IPS-18a (cell line): Measurements from ENCODE around the gene ABCG8.

Experiments used
- H3K27ac ChIP-seq: one replicate; pipeline ENCODE4 v1.5.1; 2013; ENCODE audit warnings: low read length
- H3K27me3 ChIP-seq: one replicate; pipeline ENCODE4 v1.6.1; 2013; ENCODE audit warnings: mild to moderate bottlenecking, low read length; ENCODE audit not compliant: control insufficient read depth, insufficient read depth
- H3K36me3 ChIP-seq: one replicate; pipeline ENCODE4 v1.6.1; 2013; ENCODE audit warnings: low read depth, low read length; ENCODE audit not compliant: control insufficient read depth
- H3K4me1 ChIP-seq: one replicate; pipeline ENCODE4 v1.6.1; 2013; ENCODE audit warnings: low read depth, low read length; ENCODE audit not compliant: control insufficient read depth
- H3K4me3 ChIP-seq: one replicate; pipeline ENCODE4 v1.5.1; 2013; ENCODE audit warnings: low read length
- H3K9ac ChIP-seq: one replicate; pipeline ENCODE4 v1.6.1; 2013; ENCODE audit warnings: mild to moderate bottlenecking, low read length, moderate library complexity
- H3K9me3 ChIP-seq: one replicate; pipeline ENCODE4 v1.6.1; 2013; ENCODE audit warnings: low read depth, low read length; ENCODE audit not compliant: control insufficient read depth

The ABCG8 gene

DNA sequence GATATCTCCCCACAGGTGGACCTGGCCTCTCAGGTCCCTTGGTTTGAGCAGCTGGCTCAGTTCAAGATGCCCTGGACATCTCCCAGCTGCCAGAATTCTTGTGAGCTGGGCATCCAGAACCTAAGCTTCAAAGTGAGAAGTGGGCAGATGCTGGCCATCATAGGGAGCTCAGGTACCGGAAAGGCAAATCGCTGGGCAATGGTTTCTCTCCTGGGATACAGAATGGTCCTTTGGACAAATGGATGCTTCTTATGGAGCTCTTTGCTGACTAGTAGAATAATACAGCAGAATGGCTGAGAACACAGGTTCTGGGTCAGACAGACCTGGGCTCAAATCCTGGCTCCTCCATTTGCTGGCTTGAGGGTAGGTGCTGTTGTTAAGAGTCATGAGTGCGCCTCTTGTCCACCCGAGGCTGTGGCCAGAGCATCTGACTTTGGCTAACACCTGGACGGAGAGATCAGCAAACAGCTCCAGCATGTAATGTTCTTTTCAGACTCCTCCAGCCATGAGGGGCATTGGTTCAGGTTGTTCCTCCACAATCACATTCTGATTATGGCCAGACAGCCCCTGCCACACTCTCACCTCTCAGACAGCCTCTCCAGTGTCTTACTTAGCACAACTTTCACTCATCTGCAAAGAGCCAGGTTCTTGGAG is 7.5 kb downstream of the ABCG8 start:
- Histone ChIP-seq H3K27me3 (no peaks in the 10 kb centered on the region), H3K36me3 (no peaks in the 10 kb centered on the region), H3K27ac (no peak overlapping the region), H3K4me1 (no peaks in the 10 kb centered on the region), H3K9ac (no peak overlapping the region), H3K4me3 (no peak overlapping the region), H3K9me3 (no peaks in the 10 kb centered on the region)

DNA sequence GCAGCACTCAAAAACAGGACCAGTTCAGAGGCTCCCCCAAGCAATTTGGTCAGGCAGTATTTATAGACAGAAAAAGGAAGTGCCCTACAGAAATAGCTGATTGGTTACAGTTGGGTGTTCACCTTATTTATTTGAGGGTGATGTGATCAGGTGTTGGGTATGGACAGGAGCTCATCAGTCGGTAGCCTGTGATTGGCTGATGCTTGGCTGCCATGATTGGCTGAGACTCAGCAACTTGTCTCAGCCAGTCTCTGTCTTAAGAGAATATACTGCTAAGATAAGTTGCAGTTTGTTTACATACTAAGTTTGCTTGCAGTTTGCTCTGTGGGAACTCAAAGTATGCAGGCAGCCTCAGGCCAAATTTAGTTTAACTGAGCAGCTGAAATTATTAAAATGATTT is 9.4 kb downstream of the ABCG8 start:
- no peaks in the 10 kb centered on the region for H3K27me3 ChIP-seq

DNA sequence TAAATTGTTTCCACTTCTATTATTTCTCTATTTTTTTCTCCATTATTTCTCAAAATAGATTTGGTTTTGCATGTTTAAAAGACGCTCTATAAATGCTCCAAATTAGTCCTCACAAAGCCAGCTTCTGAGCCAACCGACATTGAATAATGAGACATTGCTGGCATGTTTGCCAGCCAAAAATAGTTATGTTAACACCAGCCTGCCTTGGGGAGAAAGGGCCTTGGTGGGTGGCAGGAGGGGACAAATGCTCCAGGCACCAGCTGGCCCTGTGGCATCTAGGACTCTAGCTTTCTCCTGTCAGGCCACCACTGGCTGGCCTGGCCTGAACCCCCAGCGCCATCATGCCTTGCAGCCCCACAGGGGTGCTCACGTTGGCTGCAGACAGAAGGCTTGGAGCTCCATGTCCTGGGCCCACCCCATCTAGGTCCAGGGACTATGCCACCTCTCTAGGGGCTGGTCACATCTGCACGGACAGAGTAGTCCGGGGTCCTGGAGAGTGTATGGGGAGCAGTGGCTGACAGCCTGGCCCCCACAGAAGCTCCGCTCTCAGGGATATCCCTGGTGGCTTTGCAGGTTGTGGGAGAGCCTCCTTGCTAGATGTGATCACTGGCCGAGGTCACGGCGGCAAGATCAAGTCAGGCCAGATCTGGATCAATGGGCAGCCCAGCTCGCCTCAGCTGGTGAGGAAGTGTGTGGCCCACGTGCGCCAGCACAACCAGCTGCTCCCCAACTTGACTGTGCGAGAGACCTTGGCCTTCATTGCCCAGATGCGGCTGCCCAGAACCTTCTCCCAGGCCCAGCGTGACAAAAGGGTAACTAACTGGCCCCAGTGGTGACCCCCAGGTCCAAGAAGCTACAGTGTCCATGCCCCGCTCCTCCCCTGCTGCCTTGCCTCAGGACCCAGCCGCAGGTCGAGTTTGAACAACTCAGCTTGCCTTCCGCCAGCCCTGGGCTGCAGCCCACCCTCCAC is 12.5 kb downstream of the ABCG8 start:
- Histone ChIP-seq H3K4me1 (no peaks in the 10 kb centered on the region), H3K9me3 (no peaks in the 10 kb centered on the region)

More for the DNA sequence above, 9.4 kb downstream of the ABCG8 start:
- Histone ChIP-seq H3K9ac (no peak overlapping the region), H3K27ac (no peak overlapping the region), H3K4me1 (no peaks in the 10 kb centered on the region), H3K9me3 (no peaks in the 10 kb centered on the region), H3K4me3 (no peak overlapping the region), H3K36me3 (no peaks in the 10 kb centered on the region)

DNA sequence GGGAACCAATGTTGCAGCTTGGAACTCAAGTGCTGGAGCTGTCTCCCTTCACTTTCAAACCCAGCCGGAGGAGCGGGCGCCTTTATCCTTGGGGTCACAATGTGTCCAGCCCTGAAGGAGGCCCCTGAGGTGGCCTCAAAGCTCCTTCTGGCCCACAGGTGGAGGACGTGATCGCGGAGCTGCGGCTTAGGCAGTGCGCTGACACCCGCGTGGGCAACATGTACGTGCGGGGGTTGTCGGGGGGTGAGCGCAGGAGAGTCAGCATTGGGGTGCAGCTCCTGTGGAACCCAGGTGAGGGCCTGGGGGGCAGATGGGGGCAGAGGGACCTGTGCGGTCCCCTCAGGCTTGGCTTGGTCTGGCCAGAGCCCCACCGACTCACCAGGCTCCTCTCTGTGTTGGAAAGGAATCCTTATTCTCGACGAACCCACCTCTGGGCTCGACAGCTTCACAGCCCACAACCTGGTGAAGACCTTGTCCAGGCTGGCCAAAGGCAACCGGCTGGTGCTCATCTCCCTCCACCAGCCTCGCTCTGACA is 13.5 kb downstream of the ABCG8 start:
- Histone ChIP-seq H3K4me3 (no peak overlapping the region), H3K9me3 (no peaks in the 10 kb centered on the region), H3K27me3 (no peaks in the 10 kb centered on the region), H3K9ac (no peak overlapping the region), H3K36me3 (no peaks in the 10 kb centered on the region), H3K4me1 (no peaks in the 10 kb centered on the region), H3K27ac (no peak overlapping the region)

More for the DNA sequence above, 12.5 kb downstream of the ABCG8 start:
- H3K27ac ChIP-seq, result no peak overlapping the region
- H3K27me3 ChIP-seq, result no peaks in the 10 kb centered on the region
- no peak overlapping the region for H3K4me3 ChIP-seq
- H3K9ac ChIP-seq, result no peak overlapping the region
- H3K36me3 ChIP-seq, result no peaks in the 10 kb centered on the region

GRCh38 chr2:43853141-43854081 is 14.6 kb downstream of the ABCG8 start:
- Histone ChIP-seq H3K27me3 (no peaks in the 10 kb centered on the region), H3K4me1 (no peaks in the 10 kb centered on the region), H3K36me3 (no peaks in the 10 kb centered on the region), H3K27ac (no peak overlapping the region), H3K9ac (no peak overlapping the region), H3K4me3 (no peak overlapping the region), H3K9me3 (no peaks in the 10 kb centered on the region)

DNA sequence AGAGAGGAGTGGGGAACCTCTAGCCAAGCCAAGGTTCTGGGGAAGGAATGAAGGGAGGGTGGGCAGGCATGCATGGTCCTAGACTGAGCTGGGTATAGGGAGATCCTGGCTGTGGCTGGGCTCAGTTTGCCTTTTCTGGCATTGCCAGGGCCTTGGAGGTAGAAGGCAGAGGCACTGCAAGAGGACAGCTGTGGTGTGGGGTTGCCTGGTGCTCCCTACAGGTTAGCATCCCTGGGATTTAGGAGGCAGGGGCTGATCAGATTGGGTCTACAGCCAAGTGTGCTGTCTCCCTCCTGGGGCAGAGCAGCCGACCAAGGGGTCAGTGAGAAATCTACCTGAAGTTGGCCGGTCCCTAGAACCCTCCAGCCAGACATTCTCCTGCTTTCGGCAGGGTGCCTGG is 15.9 kb downstream of the ABCG8 start:
- Histone ChIP-seq H3K36me3 (no peaks in the 10 kb centered on the region), H3K4me3 (no peak overlapping the region), H3K9me3 (no peaks in the 10 kb centered on the region), H3K27ac (no peak overlapping the region), H3K4me1 (no peaks in the 10 kb centered on the region), H3K9ac (no peak overlapping the region), H3K27me3 (peaks cover 4% of the 10 kb centered on the region)

GRCh38 chr2:43855292-43855691 is 16.5 kb downstream of the ABCG8 start:
- no peak overlapping the region for H3K27ac ChIP-seq
- H3K36me3 ChIP-seq, result no peaks in the 10 kb centered on the region
- H3K4me3 ChIP-seq, result no peak overlapping the region
- no peak overlapping the region for H3K9ac ChIP-seq
- H3K27me3 ChIP-seq, result peaks cover 5% of the 10 kb centered on the region
- no peaks in the 10 kb centered on the region for H3K9me3 ChIP-seq
- no peaks in the 10 kb centered on the region for H3K4me1 ChIP-seq

GRCh38 chr2:43872151-43872550 is 33.4 kb downstream of the ABCG8 start:
- Histone ChIP-seq H3K27me3 (peaks cover 10% of the 10 kb centered on the region), H3K4me3 (no peak overlapping the region)

DNA sequence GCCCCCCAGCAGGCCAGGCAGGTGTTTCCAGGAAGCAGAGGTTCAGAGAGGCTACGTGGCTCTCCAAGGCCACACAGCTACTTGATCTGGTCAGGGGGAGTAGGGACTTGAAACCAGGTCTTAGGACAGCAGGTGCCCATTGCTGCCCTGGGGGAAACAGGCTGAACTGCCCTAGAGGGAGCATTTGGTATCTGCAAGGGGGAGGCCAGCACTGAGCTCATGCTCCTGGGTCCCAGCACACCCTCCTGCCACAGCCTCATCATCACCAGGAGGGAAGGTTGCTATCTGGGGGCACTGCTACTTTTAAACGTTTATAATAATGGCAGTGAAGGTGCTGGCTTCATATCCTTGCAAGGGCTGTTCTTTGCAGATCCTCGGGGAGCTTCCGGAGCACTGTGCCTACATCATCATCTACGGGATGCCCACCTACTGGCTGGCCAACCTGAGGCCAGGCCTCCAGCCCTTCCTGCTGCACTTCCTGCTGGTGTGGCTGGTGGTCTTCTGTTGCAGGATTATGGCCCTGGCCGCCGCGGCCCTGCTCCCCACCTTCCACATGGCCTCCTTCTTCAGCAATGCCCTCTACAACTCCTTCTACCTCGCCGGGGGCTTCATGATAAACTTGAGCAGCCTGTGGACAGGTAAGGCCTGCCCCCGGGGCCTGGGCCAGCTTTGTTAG is 36.1 kb downstream of the ABCG8 start:
- Histone ChIP-seq H3K9me3 (no peaks in the 10 kb centered on the region), H3K27ac (no peak overlapping the region), H3K9ac (no peak overlapping the region), H3K4me3 (no peak overlapping the region), H3K36me3 (no peaks in the 10 kb centered on the region), H3K4me1 (no peaks in the 10 kb centered on the region), H3K27me3 (no peaks in the 10 kb centered on the region)

More at GRCh38 chr2:43872151-43872550, 33.4 kb downstream of the ABCG8 start:
- Histone ChIP-seq H3K27ac (no peak overlapping the region), H3K9me3 (no peaks in the 10 kb centered on the region), H3K9ac (no peak overlapping the region), H3K4me1 (no peaks in the 10 kb centered on the region), H3K36me3 (no peaks in the 10 kb centered on the region)

- Histone ChIP-seq H3K9me3 (no peaks in the 10 kb centered on the region), H3K27ac (no peak overlapping the region), H3K36me3 (no peaks in the 10 kb centered on the region), H3K27me3 (no peaks in the 10 kb centered on the region), H3K4me1 (no peaks in the 10 kb centered on the region), H3K9ac (no peak overlapping the region), H3K4me3 (no peak overlapping the region)
These were observed 39.2 kb downstream of the ABCG8 start for GRCh38 chr2:43877782-43878464.
